SK-N-SH (cell line): ENCODE data around the gene SFI1. TPM values are rescaled to one million over a fixed set of nuclear protein-coding genes. Genes with fewer than 3 reads are reported as not detected.

Source experiments
- CTCF ChIA-PET: fragments of 300-600, 350-600 bp; formaldehyde crosslinking; extraction: SDS; loops from one replicate; lab custom pipeline; 2021; lab: Yijun Ruan, JAX
- POLR2A ChIA-PET: fragments of 350-600 bp; sonication (Branson Sonifier 250); formaldehyde crosslinking; extraction: SDS; loops from one replicate; lab custom pipeline; 2020; ENCODE audit warnings: antibody characterized with exemption, inconsistent platforms; lab: Yijun Ruan, JAX
- DNase-seq: peaks from one replicate; pipeline ENCODE4 v3.0.0; 2012
- H2AFZ ChIP-seq: fragments of 200-600 bp; sonication (generic); 2 replicates; pipeline ENCODE4 v1.8.1; 2016; ENCODE audit warnings: antibody characterized with exemption, mild to moderate bottlenecking, low read depth
- H3F3A ChIP-seq: fragments of 200-600 bp; sonication (generic); replicated peaks from 2 replicates; pipeline ENCODE3; 2016; ENCODE audit warnings: antibody characterized with exemption, mild to moderate bottlenecking; ENCODE audit not compliant: insufficient read depth
- H3K27ac ChIP-seq, 2 experiments: fragments of 200-500 bp in 1 of 2; fragments of 200-600 bp in 1 of 2; sonication (Bioruptor generic) in 1 of 2; sonication (generic), shearing (Covaris generic) in 1 of 2; 2 replicates each; pipeline versions ENCODE4 v1.5.1 to v1.6.1; 2014 to 2016; ENCODE audit warnings: low read depth in 2 of 2, inconsistent platforms in 1 of 2, low read length in 1 of 2, mild to moderate bottlenecking in 1 of 2, mixed read lengths in 1 of 2
- H3K27me3 ChIP-seq: fragments of 200-600 bp; sonication (generic), shearing (Covaris generic); 2 replicates; pipeline ENCODE4 v1.6.1; 2016; ENCODE audit warnings: mixed run types; ENCODE audit not compliant: insufficient read depth
- H3K36me3 ChIP-seq, 2 experiments: fragments of 200-500 bp in 1 of 2; fragments of 200-600 bp in 1 of 2; sonication (Bioruptor generic) in 1 of 2; sonication (generic) in 1 of 2; replicated peaks in 1 of 2; 2 replicates each; pipeline versions ENCODE3 to v1.5.1; 2014 to 2016; ENCODE audit warnings: low read length in 1 of 2, mild to moderate bottlenecking in 1 of 2; ENCODE audit not compliant: insufficient read depth in 2 of 2, control insufficient read depth in 1 of 2
- H3K4me1 ChIP-seq, 2 experiments: fragments of 200-500 bp in 1 of 2; fragments of 200-600 bp in 1 of 2; sonication (Bioruptor generic) in 1 of 2; sonication (generic), shearing (Covaris generic) in 1 of 2; 2 replicates each; pipeline versions ENCODE4 v1.5.1 to v1.6.1; 2014 to 2016; ENCODE audit warnings: low read depth in 1 of 2, low read length in 1 of 2, mixed run types in 1 of 2; ENCODE audit not compliant: insufficient read depth in 2 of 2, control insufficient read depth in 1 of 2
- H3K4me2 ChIP-seq: fragments of 200-600 bp; sonication (generic), shearing (Covaris generic); 2 replicates; pipeline ENCODE4 v1.6.1; 2017; ENCODE audit warnings: mixed run types
- H3K4me3 ChIP-seq, 2 experiments: fragments of 200-500 bp in 1 of 2; fragments of 200-600 bp in 1 of 2; sonication (Bioruptor generic) in 1 of 2; sonication (generic), shearing (Covaris generic) in 1 of 2; 2 replicates each; pipeline versions ENCODE4 v1.5.1 to v1.8.1; 2014 to 2016; ENCODE audit warnings: low read depth in 2 of 2, inconsistent platforms in 1 of 2, low read length in 1 of 2, mild to moderate bottlenecking in 1 of 2, mixed read lengths in 1 of 2, moderate library complexity in 1 of 2
- H3K79me2 ChIP-seq: fragments of 200-600 bp; sonication (generic); 2 replicates; pipeline ENCODE4 v1.8.1; 2017; ENCODE audit warnings: mild to moderate bottlenecking; ENCODE audit not compliant: insufficient read depth
- H3K9ac ChIP-seq: fragments of 200-600 bp; sonication (generic); 2 replicates; pipeline ENCODE4 v1.6.1; 2017; ENCODE audit warnings: mixed run types
- H3K9me2 ChIP-seq: fragments of 200-600 bp; sonication (generic); 2 replicates; pipeline ENCODE4 v1.6.1; 2017; ENCODE audit warnings: mixed run types
- H3K9me3 ChIP-seq: fragments of 200-600 bp; sonication (generic); 2 replicates; pipeline ENCODE4 v1.6.1; 2017; ENCODE audit warnings: mixed run types, mild to moderate bottlenecking, moderate library complexity
- H4K20me1 ChIP-seq: fragments of 200-600 bp; sonication (generic); 2 replicates; pipeline ENCODE4 v1.6.1; 2017; ENCODE audit warnings: mild to moderate bottlenecking, mixed run types; ENCODE audit not compliant: insufficient read depth
- ELF1 ChIP-seq: IDR thresholded peaks from 2 replicates; pipeline ENCODE4 v1.4.0; 2012
- EZH2phosphoT487 ChIP-seq: fragments of 200-600 bp; sonication (generic); IDR thresholded peaks from 2 replicates; pipeline ENCODE4 v1.6.1; 2017; ENCODE audit warnings: low read depth, mixed run types, mild to moderate bottlenecking, antibody characterized with exemption, moderate library complexity, borderline replicate concordance
- FOXM1 ChIP-seq: IDR thresholded peaks from 2 replicates; pipeline ENCODE4 v1.4.0; 2012; ENCODE audit warnings: low read depth, mild to moderate bottlenecking
- GABPA ChIP-seq: IDR thresholded peaks from 2 replicates; pipeline ENCODE4 v1.4.0; 2012; ENCODE audit warnings: low read depth, mild to moderate bottlenecking
- JUND ChIP-seq: IDR thresholded peaks from 2 replicates; pipeline ENCODE4 v1.4.0; 2012
- MXI1 ChIP-seq: IDR thresholded peaks from 2 replicates; pipeline ENCODE4 v1.6.1; 2012; ENCODE audit warnings: mild to moderate bottlenecking, low read depth, low read length, improper control_type of control experiment
- NRF1 ChIP-seq: IDR thresholded peaks from 2 replicates; pipeline ENCODE4 v1.6.1; 2012; ENCODE audit warnings: low read depth, mild to moderate bottlenecking, low read length
- POLR2AphosphoS5 ChIP-seq: IDR thresholded peaks from 2 replicates; pipeline ENCODE4 v1.6.1; 2012; ENCODE audit warnings: low read depth, low read length
- RAD21 ChIP-seq: IDR thresholded peaks from 2 replicates; pipeline ENCODE4 v1.6.1; 2012; ENCODE audit warnings: mild to moderate bottlenecking, low read length
- RCOR1 ChIP-seq: fragments of 150-350 bp; IDR thresholded peaks from 2 replicates; pipeline ENCODE4 v1.6.1; 2017; ENCODE audit warnings: antibody characterized with exemption, low read length
- SMC3 ChIP-seq: IDR thresholded peaks from 2 replicates; pipeline ENCODE4 v1.6.1; 2012; ENCODE audit warnings: low read depth, low read length, improper control_type of control experiment
- TEAD4 ChIP-seq: IDR thresholded peaks from 2 replicates; pipeline ENCODE4 v1.4.0; 2012; ENCODE audit warnings: mild to moderate bottlenecking, borderline replicate concordance; ENCODE audit not compliant: insufficient read depth
- WGBS: methylation state at CpG from one replicate; pipeline ENCODE4 v1.1.6; 2017; ENCODE audit warnings: low lambda C conversion rate; 5-methylcytosine and 5-hydroxymethylcytosine counted together
- polyA plus RNA-seq, 3 experiments: library from polyadenylated mRNA; depleted of rRNA; stranded (reverse); fragments of >200 nt; gene quantifications; 2 replicates each; pipeline ENCODE4 v1.2.3, GENCODE V29; 2012
- TF ChIP-seq, protein P1 (sequence below): IDR thresholded peaks from 2 replicates; pipeline ENCODE4 v1.4.0; 2012; ENCODE audit warnings: low read depth, borderline replicate concordance
- TF ChIP-seq, protein P2 (sequence below): IDR thresholded peaks from 2 replicates; pipeline ENCODE4 v1.4.0; 2012; ENCODE audit warnings: low read depth
- TF ChIP-seq, protein P3 (sequence below): IDR thresholded peaks from 2 replicates; pipeline ENCODE4 v1.4.0; 2012; ENCODE audit warnings: low read depth, borderline replicate concordance
- TF ChIP-seq, protein P4 (sequence below): IDR thresholded peaks from 2 replicates; pipeline ENCODE4 v1.6.1; 2012; ENCODE audit warnings: mild to moderate bottlenecking, low read depth, low read length, moderate library complexity

SFI1 gene
- polyA plus RNA-seq, 1 of the 3 experiments (the other 2 are of a cell fraction): 24.7 TPM

DNA sequence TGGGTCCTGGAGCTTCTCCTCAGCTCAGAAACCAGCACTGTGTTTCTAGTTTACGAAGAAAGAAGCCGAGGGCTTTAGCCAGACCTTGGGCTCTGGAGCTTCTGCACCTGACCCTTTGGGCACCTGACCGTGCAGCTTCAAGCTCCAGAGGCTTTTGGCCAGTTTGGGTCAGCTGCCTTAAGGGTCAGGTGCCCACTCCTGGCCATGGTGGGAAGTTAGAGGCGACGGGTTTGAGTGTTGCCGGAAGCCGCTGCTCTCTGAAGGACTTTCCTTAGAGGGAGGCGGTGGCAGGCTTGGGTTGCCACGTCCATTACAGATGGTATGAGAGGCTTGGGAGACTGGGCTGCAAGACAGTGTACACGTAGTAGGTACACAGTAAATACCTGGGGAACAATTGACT is 113.4 kb downstream of the SFI1 start:
- no peaks in the 10 kb centered on the region for H3K9me3 ChIP-seq
- H3F3A ChIP-seq: no peaks in the 10 kb centered on the region
- no peak for DNase-seq
- H3K27ac ChIP-seq: no peak overlapping the region
- no peaks in the 10 kb centered on the region for H3K27me3 ChIP-seq
- H3K36me3 ChIP-seq: peaks cover 0 to 10% of the 10 kb centered on the region in 2 experiments
- no peak overlapping the region for H3K4me2 ChIP-seq
- no peaks in the 10 kb centered on the region for H4K20me1 ChIP-seq
- H3K4me3 ChIP-seq: no peak overlapping the region
- no peaks in the 10 kb centered on the region for H3K9me2 ChIP-seq
- no peaks in the 10 kb centered on the region for H3K79me2 ChIP-seq
- POLR2A ChIA-PET: no interaction called here
- H2AFZ ChIP-seq: no peak overlapping the region
- TF ChIP-seq, protein P1, sequence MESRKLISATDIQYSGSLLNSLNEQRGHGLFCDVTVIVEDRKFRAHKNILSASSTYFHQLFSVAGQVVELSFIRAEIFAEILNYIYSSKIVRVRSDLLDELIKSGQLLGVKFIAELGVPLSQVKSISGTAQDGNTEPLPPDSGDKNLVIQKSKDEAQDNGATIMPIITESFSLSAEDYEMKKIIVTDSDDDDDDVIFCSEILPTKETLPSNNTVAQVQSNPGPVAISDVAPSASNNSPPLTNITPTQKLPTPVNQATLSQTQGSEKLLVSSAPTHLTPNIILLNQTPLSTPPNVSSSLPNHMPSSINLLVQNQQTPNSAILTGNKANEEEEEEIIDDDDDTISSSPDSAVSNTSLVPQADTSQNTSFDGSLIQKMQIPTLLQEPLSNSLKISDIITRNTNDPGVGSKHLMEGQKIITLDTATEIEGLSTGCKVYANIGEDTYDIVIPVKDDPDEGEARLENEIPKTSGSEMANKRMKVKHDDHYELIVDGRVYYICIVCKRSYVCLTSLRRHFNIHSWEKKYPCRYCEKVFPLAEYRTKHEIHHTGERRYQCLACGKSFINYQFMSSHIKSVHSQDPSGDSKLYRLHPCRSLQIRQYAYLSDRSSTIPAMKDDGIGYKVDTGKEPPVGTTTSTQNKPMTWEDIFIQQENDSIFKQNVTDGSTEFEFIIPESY: no peak
- TF ChIP-seq FOXM1: no peak
- TF ChIP-seq ELF1: no peak
- TF ChIP-seq GABPA: no peak
- no peak for TF ChIP-seq JUND
- TF ChIP-seq RAD21: no peak
- TF ChIP-seq RCOR1: no peak
- no peak for TF ChIP-seq NRF1
- TF ChIP-seq TEAD4: no peak
- TF ChIP-seq, protein P2, sequence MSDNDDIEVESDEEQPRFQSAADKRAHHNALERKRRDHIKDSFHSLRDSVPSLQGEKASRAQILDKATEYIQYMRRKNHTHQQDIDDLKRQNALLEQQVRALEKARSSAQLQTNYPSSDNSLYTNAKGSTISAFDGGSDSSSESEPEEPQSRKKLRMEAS: no peak
- TF ChIP-seq, protein P3, sequence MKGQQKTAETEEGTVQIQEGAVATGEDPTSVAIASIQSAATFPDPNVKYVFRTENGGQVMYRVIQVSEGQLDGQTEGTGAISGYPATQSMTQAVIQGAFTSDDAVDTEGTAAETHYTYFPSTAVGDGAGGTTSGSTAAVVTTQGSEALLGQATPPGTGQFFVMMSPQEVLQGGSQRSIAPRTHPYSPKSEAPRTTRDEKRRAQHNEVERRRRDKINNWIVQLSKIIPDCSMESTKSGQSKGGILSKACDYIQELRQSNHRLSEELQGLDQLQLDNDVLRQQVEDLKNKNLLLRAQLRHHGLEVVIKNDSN: no peak
- TF ChIP-seq EZH2phosphoT487: no peak
- TF ChIP-seq MXI1: no peak
- TF ChIP-seq POLR2AphosphoS5: no peak
- H3K9ac ChIP-seq: no peak overlapping the region
- 95% methylated on average over 10 of the region's 10 CpGs for WGBS
- peaks cover 0 to 21% of the 10 kb centered on the region in 2 experiments; a peak in 1 of 4 replicates for H3K4me1 ChIP-seq
- CTCF ChIA-PET: interaction anchor here (1.2 to 2.0 kb wide), 2 partner anchors 24 to 48 kb away, joined by 4 to 7 read pairs; no protein-coding TSS in a partner anchor

DNA sequence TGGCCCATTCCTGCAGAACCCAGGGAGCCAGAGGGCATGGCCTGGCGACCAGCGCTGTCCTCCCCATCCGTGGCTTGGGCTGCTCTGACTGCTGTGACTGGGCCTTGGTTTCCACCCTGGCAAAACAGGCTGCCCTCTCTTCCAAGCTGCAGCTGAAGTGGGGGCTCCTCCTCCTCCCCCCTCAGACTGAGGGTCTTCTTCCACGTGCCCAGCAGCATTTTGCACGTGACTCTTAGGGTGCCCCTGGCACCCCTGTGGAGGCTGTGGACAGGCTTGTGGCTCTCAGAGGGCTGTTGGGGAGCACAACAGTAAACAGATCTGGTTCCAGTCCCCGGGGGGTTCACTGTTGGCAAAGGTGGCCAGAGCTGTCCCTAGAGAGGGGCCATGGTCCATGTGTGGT is 114.3 kb downstream of the SFI1 start:
- Histone ChIP-seq H3K4me2 (no peak overlapping the region), H3K27ac (peak overlapping the region in 1 of 2 experiments; percentile 75; a peak in 2 of 4 replicates), H3K9ac (no peak overlapping the region), H3F3A (no peaks in the 10 kb centered on the region), H3K9me3 (no peaks in the 10 kb centered on the region), H3K9me2 (no peaks in the 10 kb centered on the region), H3K27me3 (no peaks in the 10 kb centered on the region), H3K4me1 (peaks cover 0 to 21% of the 10 kb centered on the region in 2 experiments; a peak in 1 of 4 replicates), H3K4me3 (no peak overlapping the region)
- CTCF ChIA-PET: interaction anchor here (1.3 to 1.7 kb wide), 2 partner anchors 14 to 20 kb away, joined by 4 to 7 read pairs; no protein-coding TSS in a partner anchor
- WGBS: 94% methylated on average over 4 of the region's 6 CpGs
- TF ChIP-seq, protein P4, sequence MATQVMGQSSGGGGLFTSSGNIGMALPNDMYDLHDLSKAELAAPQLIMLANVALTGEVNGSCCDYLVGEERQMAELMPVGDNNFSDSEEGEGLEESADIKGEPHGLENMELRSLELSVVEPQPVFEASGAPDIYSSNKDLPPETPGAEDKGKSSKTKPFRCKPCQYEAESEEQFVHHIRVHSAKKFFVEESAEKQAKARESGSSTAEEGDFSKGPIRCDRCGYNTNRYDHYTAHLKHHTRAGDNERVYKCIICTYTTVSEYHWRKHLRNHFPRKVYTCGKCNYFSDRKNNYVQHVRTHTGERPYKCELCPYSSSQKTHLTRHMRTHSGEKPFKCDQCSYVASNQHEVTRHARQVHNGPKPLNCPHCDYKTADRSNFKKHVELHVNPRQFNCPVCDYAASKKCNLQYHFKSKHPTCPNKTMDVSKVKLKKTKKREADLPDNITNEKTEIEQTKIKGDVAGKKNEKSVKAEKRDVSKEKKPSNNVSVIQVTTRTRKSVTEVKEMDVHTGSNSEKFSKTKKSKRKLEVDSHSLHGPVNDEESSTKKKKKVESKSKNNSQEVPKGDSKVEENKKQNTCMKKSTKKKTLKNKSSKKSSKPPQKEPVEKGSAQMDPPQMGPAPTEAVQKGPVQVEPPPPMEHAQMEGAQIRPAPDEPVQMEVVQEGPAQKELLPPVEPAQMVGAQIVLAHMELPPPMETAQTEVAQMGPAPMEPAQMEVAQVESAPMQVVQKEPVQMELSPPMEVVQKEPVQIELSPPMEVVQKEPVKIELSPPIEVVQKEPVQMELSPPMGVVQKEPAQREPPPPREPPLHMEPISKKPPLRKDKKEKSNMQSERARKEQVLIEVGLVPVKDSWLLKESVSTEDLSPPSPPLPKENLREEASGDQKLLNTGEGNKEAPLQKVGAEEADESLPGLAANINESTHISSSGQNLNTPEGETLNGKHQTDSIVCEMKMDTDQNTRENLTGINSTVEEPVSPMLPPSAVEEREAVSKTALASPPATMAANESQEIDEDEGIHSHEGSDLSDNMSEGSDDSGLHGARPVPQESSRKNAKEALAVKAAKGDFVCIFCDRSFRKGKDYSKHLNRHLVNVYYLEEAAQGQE: no peak
- TF ChIP-seq SMC3: no peak
- TF ChIP-seq, all 33 proteins: peak for 0
- H3K79me2 ChIP-seq: no peaks in the 10 kb centered on the region
- H4K20me1 ChIP-seq: no peaks in the 10 kb centered on the region
- peaks cover 0 to 10% of the 10 kb centered on the region in 2 experiments for H3K36me3 ChIP-seq
- H2AFZ ChIP-seq: no peak overlapping the region
- DNase-seq: no peak
- POLR2A ChIA-PET: no interaction called here
